ENCODE results near the gene HIVEP3. TPM values are rescaled to one million over a fixed set of nuclear protein-coding genes. Genes with fewer than 3 reads are reported as not detected.

Gene HIVEP3
- total RNA-seq, 1 donor: 1.8 TPM

DNA sequence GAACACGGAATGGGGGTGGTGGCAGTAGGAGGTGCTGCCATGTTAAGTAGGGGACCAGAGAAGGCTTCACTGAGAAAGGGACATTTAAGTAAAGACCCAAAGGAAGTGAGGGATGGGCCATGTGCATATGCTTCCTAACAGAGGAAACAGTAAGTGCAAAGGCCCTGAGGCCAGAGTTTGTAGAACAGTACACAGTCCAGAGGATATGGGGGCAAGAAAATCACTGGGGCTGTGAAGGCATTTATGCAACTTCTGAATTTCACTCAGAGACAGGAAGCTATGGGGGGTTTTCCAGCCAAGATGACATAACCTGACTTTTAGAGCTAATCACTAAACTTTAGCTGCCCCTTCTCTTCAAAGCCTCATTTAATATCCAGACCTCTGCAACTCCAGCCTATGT is 231.7 kb downstream of the HIVEP3 start:
- H3K4me1 ChIP-seq (ENCODE audit: insufficient read depth, low read length): peaks cover 19% of the 10 kb centered on the region
- no peaks in the 10 kb centered on the region for H4K20me1 ChIP-seq (ENCODE audit: insufficient read depth, low read length)
- H3K79me2 ChIP-seq (ENCODE audit: insufficient read depth, low read length): no peaks in the 10 kb centered on the region

DNA sequence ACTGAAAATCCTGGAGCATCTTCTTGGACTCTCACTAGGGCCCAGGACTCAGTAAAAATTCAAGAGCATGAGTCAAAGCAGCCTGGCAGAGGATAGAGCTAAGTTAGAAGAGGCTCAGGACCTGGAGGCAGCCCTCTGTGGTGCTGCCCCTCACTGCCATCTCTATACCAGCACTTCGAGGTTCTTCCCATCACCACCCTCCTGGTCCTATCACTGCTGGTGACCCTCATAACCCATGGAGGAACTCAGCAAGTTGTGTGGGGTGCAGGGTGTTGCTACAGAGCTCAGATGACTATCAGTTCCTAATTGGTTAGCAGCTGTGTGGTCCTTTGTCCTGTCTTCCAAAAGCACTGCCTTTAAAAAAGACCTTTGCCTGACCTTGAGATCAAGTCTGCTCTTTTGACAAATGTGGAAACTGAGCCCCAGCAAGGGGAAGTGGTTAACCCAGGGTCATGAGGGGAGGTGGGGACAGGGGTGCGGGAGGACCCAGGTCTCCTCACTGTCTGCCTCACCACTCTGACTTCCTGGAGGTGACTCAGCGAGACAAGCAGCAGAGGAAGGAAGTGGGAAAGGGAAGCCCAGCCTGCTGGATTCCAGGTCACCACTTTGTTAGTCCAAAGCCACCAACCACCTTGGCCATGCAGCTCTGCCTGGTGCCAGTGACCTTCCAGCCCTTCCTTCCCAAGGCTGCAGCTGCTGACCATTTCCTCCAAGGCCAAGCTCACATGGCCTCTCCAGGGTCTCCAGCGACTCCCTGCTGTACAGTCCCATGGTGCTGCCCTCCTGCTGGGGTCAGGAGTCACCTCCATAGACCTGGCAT is 234.8 kb downstream of the HIVEP3 start:
- Histone ChIP-seq H2AFZ (ENCODE audit: low read length) (peak overlapping the region; percentile 8), H3K9me3 (ENCODE audit: low read depth, low read length) (no peaks in the 10 kb centered on the region), H4K20me1 (ENCODE audit: insufficient read depth, low read length) (no peaks in the 10 kb centered on the region), H3K27ac (ENCODE audit: low read depth, low read length) (peak overlapping the region; percentile 53), H3K4me2 (ENCODE audit: insufficient read depth, low read length) (no peak overlapping the region), H3K4me3 (ENCODE audit: insufficient read depth, low read length) (no peak overlapping the region), H3K79me2 (ENCODE audit: insufficient read depth, low read length) (no peaks in the 10 kb centered on the region), H3K4me1 (ENCODE audit: insufficient read depth, low read length) (peaks cover 30% of the 10 kb centered on the region), H3K27me3 (ENCODE audit: insufficient read depth, low read length) (no peaks in the 10 kb centered on the region), H3K36me3 (ENCODE audit: insufficient read depth, low read length) (no peaks in the 10 kb centered on the region)
- TF ChIP-seq, protein P1, sequence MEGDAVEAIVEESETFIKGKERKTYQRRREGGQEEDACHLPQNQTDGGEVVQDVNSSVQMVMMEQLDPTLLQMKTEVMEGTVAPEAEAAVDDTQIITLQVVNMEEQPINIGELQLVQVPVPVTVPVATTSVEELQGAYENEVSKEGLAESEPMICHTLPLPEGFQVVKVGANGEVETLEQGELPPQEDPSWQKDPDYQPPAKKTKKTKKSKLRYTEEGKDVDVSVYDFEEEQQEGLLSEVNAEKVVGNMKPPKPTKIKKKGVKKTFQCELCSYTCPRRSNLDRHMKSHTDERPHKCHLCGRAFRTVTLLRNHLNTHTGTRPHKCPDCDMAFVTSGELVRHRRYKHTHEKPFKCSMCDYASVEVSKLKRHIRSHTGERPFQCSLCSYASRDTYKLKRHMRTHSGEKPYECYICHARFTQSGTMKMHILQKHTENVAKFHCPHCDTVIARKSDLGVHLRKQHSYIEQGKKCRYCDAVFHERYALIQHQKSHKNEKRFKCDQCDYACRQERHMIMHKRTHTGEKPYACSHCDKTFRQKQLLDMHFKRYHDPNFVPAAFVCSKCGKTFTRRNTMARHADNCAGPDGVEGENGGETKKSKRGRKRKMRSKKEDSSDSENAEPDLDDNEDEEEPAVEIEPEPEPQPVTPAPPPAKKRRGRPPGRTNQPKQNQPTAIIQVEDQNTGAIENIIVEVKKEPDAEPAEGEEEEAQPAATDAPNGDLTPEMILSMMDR (IDR thresholded peaks at IDR 0.05; ENCODE audit: extremely low read depth, low read depth, low read length): no peak
- no peak for DNase-seq (ENCODE audit: insufficient read length, low spot score, missing footprints)

More for the DNA sequence above, 231.7 kb downstream of the HIVEP3 start:
- Histone ChIP-seq H3K27ac (ENCODE audit: low read depth, low read length) (no peak overlapping the region), H3K4me3 (ENCODE audit: insufficient read depth, low read length) (no peak overlapping the region), H3K36me3 (ENCODE audit: insufficient read depth, low read length) (no peaks in the 10 kb centered on the region), H3K27me3 (ENCODE audit: insufficient read depth, low read length) (no peaks in the 10 kb centered on the region), H3K4me2 (ENCODE audit: insufficient read depth, low read length) (no peak overlapping the region), H3K9me3 (ENCODE audit: low read depth, low read length) (no peaks in the 10 kb centered on the region), H2AFZ (ENCODE audit: low read length) (no peak overlapping the region)
- TF ChIP-seq, protein P1 (IDR thresholded peaks at IDR 0.05; ENCODE audit: extremely low read depth, low read depth, low read length): no peak
- no peak for DNase-seq (ENCODE audit: insufficient read length, low spot score, missing footprints)

GRCh38 chr1:41682845-41683625 is 235.7 kb downstream of the HIVEP3 start:
- Histone ChIP-seq H3K79me2 (ENCODE audit: insufficient read depth, low read length) (no peaks in the 10 kb centered on the region), H3K27ac (ENCODE audit: low read depth, low read length) (peak overlapping the region; percentile 53), H2AFZ (ENCODE audit: low read length) (no peak overlapping the region), H3K27me3 (ENCODE audit: insufficient read depth, low read length) (no peaks in the 10 kb centered on the region), H3K4me1 (ENCODE audit: insufficient read depth, low read length) (peaks cover 39% of the 10 kb centered on the region), H4K20me1 (ENCODE audit: insufficient read depth, low read length) (no peaks in the 10 kb centered on the region), H3K9me3 (ENCODE audit: low read depth, low read length) (no peaks in the 10 kb centered on the region), H3K4me2 (ENCODE audit: insufficient read depth, low read length) (no peak overlapping the region), H3K36me3 (ENCODE audit: insufficient read depth, low read length) (no peaks in the 10 kb centered on the region), H3K4me3 (ENCODE audit: insufficient read depth, low read length) (no peak overlapping the region)
- DNase-seq (ENCODE audit: insufficient read length, low spot score, missing footprints): no peak
- TF ChIP-seq, protein P1 (IDR thresholded peaks at IDR 0.05; ENCODE audit: extremely low read depth, low read depth, low read length): no peak

DNA sequence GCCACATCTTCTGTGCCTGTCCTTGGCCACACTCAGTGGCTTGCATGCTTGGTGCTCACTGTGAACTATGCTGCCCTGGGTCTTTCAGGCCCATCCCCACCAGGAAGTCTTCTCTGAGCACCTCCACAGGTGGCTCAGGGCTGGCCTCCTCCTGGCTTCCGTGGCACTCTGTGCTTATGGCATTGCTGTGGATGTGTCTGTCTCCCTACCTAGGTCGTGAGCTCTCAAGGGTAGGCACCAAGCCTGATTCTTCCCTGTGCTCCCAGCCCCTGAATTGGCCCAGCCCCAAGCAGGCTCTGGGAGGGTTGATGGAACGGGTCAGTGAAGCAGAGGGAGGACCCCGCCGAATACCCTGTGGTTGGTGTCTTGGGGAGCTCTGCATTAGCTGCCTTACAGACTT is 236.6 kb downstream of the HIVEP3 start:
- H2AFZ ChIP-seq (ENCODE audit: low read length): no peak overlapping the region
- TF ChIP-seq, protein P1 (IDR thresholded peaks at IDR 0.05; ENCODE audit: extremely low read depth, low read depth, low read length): no peak

More for the DNA sequence above, 236.6 kb downstream of the HIVEP3 start:
- no peaks in the 10 kb centered on the region for H3K79me2 ChIP-seq (ENCODE audit: insufficient read depth, low read length)
- no peaks in the 10 kb centered on the region for H3K36me3 ChIP-seq (ENCODE audit: insufficient read depth, low read length)
- H3K27me3 ChIP-seq (ENCODE audit: insufficient read depth, low read length): no peaks in the 10 kb centered on the region
- no peaks in the 10 kb centered on the region for H3K9me3 ChIP-seq (ENCODE audit: low read depth, low read length)
- peaks cover 44% of the 10 kb centered on the region for H3K4me1 ChIP-seq (ENCODE audit: insufficient read depth, low read length)
- peak overlapping the region; percentile 17 for H3K27ac ChIP-seq (ENCODE audit: low read depth, low read length)
- no peak overlapping the region for H3K4me2 ChIP-seq (ENCODE audit: insufficient read depth, low read length)
- no peak for DNase-seq (ENCODE audit: insufficient read length, low spot score, missing footprints)
- H4K20me1 ChIP-seq (ENCODE audit: insufficient read depth, low read length): no peaks in the 10 kb centered on the region
- no peak overlapping the region for H3K4me3 ChIP-seq (ENCODE audit: insufficient read depth, low read length)

Measured in osteoblast (primary cell).